ENCODE measurements around the gene TRIM29. TPM values are rescaled to one million over a fixed set of nuclear protein-coding genes. Genes with fewer than 3 reads are reported as not detected.

Gene TRIM29
- total RNA-seq, 4 donors from 2014 or later = 1.3 to 5.7 (median 3.0) TPM

DNA sequence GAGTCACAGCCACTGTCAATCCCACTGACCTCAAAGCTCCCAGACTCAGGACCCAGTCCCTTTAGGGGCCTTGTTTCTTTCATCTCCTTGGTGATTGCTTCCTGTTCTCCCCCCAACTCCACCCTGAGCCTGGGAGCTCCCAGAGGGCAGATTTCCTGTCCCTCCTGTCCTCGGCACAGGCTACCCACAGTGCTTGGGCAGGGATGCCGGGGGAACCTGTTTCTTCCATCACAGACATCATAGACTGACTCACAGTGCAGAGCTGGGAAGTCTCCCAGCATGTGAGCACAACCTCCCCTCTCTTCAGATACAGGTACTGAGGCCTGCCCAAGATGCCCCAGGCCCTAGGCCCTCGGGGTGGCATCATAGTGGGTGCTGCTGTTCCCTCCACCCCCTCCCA is 16.6 kb downstream of the TRIM29 start:
- TF ChIP-seq CTCF (IDR thresholded peaks at IDR 0.05) = no peak
- ATAC-seq (ENCODE audit: low FRiP score) (no peak), DNase-seq (ENCODE audit: low spot score) (no peak)

GRCh38 chr11:120120805-120121335 is 17.0 kb downstream of the TRIM29 start:
- no peak for ATAC-seq (ENCODE audit: low FRiP score)
- TF ChIP-seq CTCF (IDR thresholded peaks at IDR 0.05) = no peak
- DNase-seq (ENCODE audit: low spot score) = no peak

GRCh38 chr11:120119121-120119520 is 18.8 kb downstream of the TRIM29 start:
- ATAC-seq (ENCODE audit: low FRiP score) (no peak), DNase-seq (ENCODE audit: low spot score) (no peak)
- no peak for TF ChIP-seq CTCF (IDR thresholded peaks at IDR 0.05)

DNA sequence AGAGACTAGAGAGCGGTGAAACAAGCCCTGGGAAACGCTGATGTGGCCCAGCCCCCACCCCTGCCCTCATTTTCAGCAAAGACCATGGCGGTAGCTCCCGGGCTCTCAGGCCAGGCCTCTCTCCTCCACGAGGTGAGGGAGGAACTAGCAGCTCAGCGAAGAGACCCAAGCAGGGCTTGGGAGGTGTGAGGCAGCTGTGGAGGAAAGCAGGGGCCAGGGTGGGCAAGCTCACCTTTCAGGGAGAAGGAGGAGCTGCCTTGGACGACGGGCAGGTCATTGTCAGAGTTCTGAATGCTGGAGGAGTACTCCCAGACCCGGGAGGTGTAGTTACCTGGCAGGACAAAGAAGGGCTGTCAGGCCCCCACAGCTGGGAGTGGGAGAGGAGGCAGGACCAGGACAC is 19.9 kb downstream of the TRIM29 start:
- DNase-seq (ENCODE audit: low spot score) (no peak), ATAC-seq (ENCODE audit: low FRiP score) (no peak)
- no peak for TF ChIP-seq CTCF (IDR thresholded peaks at IDR 0.05)

DNA sequence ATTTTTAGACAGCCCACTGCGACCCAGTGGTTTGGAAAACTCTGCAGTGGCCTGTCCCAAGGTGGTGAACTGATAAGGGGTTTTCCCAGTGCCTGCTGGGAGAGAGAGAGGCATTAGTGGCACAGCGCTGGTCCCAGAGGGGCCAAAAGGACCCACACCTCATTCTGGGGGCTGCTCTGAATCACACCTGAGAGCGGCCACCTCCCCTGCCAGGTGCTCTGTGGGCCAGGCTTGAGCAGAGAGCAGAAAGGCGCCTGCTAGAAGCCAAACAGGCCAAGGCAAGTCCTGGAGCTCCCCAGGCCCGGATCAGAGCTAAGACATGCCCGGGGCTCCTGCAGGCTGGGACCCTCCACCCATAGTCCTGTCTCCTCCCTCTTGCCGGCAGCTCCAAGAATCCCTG is 20.9 kb downstream of the TRIM29 start:
- DNase-seq (ENCODE audit: low spot score) (no peak), ATAC-seq (ENCODE audit: low FRiP score) (no peak)
- TF ChIP-seq CTCF (IDR thresholded peaks at IDR 0.05) = no peak

DNA sequence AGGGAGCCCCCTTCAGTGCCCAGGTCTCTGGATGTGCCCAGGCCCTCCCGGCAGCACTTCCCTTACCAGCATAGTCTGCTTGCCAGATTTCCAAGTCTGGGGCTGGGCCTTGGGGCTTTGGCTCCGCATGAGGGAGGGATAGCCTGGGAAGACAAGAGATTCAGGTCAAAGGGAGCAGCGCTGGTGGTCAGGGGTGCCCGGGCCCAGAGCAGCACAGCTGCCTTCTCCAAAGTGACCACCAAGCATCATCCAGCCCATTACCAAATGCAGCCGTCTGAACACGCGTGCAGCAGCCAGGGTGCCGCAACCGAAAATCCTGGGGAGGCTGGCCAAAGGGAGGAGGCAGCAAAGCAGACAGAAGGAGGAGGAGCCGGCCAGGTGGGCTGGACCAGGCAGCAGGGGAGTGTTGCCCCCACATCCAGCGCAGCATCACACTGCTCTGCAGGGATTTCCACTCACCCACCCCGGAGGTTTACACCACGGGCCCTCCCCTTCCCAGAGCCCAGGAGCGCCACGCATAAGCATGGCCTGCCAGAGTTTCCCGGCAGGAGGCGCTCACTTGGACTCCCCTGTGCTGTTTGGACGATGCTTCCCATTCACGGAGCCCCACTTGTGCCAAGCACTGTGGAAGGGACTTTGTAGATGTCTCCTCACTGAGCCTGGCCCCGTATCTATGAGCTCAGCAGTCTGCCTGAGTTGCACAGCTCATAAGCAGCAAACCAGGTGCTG is 22.5 kb downstream of the TRIM29 start:
- no peak for TF ChIP-seq CTCF (IDR thresholded peaks at IDR 0.05)
- no peak for ATAC-seq (ENCODE audit: low FRiP score)
- DNase-seq (ENCODE audit: low spot score) = no peak

DNA sequence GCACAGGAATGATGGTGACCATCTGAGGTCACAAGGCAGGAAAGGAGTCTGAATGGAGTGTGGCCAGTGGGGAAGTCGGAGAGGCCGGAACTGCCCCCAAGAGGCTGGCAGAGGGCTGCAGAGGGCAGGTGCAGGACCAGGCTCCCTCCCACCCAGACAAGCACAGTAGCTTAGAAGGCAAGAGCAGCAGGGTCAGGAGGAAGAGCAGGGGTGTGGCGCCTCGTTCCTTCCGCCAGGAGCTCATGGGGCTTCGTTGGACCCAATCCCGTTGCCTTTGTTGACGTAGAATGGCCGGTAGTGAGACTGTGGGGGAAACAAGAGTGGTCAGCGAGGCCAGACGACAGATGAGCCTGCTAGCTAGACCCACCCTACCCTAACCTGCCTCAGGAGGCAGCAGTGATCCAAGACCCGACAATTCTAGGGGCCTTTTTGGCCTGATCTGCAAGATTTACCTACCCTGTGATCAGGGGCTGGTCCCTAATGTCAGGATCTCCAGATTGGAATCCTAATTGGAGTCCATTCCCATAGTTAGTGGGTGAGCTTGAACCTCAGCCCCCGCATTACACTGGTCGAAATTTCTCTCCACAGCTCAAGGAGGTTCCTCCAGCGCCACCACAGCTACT is 25.6 kb downstream of the TRIM29 start:
- no peak for TF ChIP-seq CTCF (IDR thresholded peaks at IDR 0.05)
- DNase-seq (ENCODE audit: low spot score) (no peak), ATAC-seq (ENCODE audit: low FRiP score) (no peak)

All from omental fat pad (tissue), 4 donors.